GM18520 (cell line): Measurements from ENCODE around the gene RLF.
"Not testable (repeated sequence)": the region's sequence is repeated elsewhere in the genome, so short reads cannot be mapped to it uniquely, and the experiment has no call there.

ENCODE experiments used
- ATAC-seq: cut with Tn5 transposase; IDR thresholded peaks from one replicate; pipeline ENCODE4 v1.9.1; 2021; ENCODE audit not compliant: unreplicated experiment

The RLF gene

GRCh38 chr1:40171036-40171435 lies 9.8 kb downstream of the RLF start:
- no peak for ATAC-seq

- no peak for ATAC-seq
Measured at GRCh38 chr1:40174788-40175187, 13.6 kb downstream of the RLF start.

GRCh38 chr1:40176989-40177388 lies 15.8 kb downstream of the RLF start:
- ATAC-seq, result not testable (repeated sequence)

- ATAC-seq, result no peak
Measured at GRCh38 chr1:40178200-40178599, 17.0 kb downstream of the RLF start.

GRCh38 chr1:40179496-40180089 lies 18.4 kb downstream of the RLF start:
- no peak for ATAC-seq

DNA sequence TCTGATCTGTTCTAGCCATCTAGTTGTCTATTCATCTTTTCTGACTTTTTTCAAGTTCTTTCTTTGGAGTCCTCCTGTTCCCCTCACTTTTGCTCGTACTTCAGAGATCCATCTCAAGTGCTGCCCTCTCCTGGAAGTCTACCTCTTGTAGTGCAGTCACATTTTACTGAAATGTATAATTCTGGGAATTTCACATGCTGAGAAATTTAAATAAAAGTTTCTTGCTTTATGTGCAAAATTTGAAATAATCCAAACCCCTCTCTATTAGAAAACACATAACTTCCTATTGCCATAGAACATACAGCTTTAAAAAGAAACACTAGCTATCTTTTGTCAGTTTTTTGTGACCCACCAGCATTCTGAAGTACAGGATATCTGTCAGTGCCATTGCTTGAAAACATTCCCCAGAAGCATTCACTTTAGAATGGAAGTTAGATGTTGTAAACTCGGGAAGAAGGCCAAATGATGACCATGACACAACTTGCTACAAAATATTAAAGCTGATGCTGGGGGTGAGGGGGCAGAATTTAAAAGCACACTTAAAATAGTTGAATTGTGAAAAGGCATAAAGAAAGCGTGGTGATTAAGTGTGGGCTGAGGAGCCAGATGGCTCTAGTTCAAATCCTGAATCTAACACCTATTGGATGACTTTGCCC lies 22.0 kb downstream of the RLF start:
- ATAC-seq, result no peak

GRCh38 chr1:40184193-40184592 lies 23.0 kb downstream of the RLF start:
- no peak for ATAC-seq

DNA sequence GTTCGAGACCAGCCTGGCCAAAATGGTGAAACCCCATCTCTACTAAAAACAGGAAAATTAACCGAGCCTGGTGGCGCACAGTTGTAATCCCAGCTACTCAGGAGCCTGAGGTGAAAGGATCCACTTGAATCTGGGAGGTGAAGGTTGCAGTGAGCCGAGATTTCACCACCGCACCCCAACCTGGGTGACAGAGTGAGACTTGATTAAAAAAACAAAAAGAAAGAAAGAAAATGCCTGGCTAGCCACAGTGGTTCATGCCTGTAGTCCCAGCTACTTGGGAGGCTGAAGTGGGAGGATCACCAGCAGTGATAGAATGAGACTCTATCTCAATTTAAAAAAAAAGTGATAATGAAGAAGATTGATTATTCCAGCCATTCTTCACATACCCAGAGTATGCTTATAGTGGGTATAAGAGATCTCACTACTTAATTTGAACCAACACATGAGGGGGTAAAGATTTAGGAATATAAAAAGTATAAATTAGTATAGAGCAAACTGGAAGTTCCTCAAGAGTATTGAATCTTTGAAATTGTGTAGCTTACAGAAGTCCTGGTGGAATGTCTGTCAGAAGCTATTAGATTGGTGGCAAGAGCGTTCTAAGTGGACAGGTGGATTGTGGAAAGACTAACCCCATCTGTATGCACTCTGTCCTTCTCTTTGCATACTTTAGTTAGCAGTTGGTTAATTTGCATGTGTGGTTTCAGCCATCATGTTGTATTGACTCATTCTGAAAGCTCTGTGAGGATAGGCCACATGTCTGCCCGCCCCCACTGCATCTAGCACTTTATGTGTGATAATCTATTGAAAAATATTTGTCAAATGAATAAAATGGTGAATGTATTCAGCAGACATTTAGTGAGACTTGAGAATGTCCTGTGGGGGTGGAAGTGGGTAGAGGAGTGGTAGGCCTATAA lies 25.0 kb downstream of the RLF start:
- peak; percentile 95 for ATAC-seq

DNA sequence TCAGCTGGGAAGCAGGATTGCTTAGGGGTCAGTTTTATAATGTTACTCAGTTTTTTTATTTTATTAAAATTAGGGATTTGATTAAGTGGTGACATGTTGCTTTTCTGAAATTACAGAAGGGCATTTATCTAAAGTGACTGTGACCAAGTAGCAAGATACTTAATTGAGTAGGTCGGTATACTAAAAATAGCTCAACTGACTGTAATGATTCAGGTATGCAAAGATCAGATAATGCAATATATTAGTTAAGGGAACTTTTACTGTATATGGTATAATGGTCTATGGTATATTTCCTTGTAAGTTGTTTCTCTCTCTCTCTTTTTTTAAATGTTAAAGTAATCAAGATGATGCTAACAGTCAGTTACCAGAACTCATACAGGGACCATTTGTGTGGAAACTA lies 26.2 kb downstream of the RLF start:
- no peak for ATAC-seq

DNA sequence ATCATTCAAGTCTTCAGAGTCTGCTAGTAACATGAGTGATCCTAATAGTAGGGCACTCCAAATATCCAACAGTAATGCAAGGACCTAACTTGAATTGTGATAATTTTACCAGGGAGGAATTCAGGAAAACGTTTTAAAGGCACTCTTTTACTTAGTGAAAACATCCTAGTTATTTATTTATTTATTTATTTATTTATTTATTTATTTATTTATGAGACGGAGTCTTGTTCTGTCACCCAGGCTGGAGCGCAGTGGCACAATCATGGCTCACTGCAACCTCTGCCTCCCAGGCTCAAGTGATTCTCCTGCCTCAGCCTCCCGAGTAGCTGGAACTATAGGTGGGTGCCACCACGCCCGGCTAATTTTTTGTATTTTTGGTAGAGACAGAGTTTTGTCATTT lies 33.5 kb downstream of the RLF start:
- not testable (repeated sequence) for ATAC-seq

DNA sequence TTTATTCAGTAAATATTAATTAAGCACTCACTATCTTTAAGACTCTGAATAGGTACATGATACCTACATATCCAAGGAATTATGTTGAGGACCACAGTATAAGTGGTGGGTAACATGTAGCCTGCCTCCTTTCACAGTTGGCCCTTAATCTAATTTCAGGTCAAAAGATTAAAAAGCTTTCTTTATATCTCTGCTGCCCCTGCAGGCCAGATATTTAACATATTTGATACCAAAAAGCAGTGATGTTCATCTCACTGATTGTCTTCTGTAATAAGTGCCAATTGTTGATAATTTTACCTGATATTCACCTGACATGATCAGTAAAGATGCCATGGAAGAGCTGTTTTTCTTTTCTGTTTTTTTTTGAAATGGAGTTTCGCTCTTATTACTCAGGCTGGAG lies 36.5 kb downstream of the RLF start:
- ATAC-seq, result no peak

DNA sequence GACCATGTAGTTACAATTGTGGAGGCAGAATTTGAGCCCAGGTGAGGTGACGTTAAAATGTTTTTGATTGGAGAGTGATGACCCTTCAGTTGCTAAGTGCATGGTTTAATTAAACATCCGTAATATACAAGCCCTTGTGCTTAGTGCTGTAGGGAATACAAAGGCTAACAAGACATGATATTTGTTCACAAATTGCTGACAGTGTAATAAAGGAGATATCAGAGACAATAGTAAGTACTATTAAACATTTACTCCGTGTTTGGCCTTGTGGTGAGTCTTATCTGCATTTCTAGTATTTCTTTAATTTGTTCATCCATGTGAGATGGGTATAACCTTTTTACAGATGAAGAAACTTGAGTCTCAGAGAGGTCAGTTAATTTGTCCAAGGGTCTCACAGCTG lies 37.9 kb downstream of the RLF start:
- no peak for ATAC-seq

DNA sequence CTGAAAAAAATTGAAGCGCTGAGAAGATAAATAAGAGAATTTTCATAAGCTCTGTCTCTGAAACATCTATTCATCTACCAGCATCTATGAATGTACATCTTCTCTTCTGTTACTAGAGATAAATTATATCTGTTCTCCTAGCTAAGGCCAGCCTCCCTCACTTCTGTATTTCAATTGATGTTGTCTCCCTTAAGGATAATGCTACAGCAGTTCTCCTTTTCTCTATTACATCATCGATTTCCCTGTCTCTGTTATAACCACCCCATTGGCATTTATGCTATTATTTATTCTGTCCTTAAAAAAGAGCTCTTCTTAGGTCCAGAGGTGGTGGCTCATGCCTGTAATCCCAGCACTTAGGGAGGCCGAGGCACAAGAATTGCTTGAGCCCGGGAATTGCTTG lies 43.7 kb downstream of the RLF start:
- ATAC-seq, result no peak

- no peak for ATAC-seq
Measured at GRCh38 chr1:40210511-40211204, 49.5 kb downstream of the RLF start.

- ATAC-seq, result no peak
Measured at GRCh38 chr1:40218333-40218732, 57.1 kb downstream of the RLF start.

GRCh38 chr1:40221471-40221905 lies 60.3 kb downstream of the RLF start:
- not testable (repeated sequence) for ATAC-seq

GRCh38 chr1:40221977-40222772 lies 61.0 kb downstream of the RLF start:
- ATAC-seq, result no peak

GRCh38 chr1:40224040-40224439 lies 62.9 kb downstream of the RLF start:
- ATAC-seq, result no peak

DNA sequence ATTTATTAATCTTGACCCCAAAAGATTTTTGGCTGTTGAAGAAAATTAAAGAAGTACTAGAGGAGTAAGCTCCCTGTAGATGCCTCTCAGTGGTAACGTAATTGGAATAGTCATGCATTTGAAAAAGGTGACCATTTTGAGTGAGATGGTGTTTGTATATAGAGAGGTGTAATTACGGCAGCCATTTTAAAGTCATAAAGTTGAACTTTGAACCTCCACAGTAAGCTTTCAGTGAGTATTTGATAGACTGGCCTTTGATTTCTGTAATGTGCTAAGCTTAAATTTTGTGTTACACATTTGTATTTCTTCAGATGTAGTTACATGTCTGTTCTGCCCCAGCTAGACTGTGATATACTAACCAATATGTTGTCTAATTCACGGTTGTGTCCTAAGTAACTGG lies 65.0 kb downstream of the RLF start:
- ATAC-seq, result no peak

DNA sequence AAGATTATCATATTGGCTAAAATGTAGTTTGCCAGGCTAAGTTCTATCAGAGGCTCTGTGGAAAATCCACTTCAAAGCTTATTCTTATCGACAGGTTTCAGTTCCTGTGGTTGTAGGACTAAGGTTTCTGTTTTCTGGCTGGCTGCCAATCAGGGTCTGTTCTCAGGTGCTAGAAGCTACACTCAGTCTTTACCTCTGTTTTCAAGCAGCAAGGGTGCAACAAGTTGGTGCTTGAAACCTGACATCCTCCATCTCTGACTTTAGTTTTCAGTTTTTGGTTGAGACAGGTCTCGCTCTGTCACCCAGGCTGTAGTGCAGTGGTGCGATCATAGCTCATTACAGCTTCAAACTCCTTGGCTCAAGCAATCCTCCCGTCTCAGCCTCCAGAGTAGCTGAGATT lies 71.3 kb downstream of the RLF start:
- peak; percentile 78 for ATAC-seq

DNA sequence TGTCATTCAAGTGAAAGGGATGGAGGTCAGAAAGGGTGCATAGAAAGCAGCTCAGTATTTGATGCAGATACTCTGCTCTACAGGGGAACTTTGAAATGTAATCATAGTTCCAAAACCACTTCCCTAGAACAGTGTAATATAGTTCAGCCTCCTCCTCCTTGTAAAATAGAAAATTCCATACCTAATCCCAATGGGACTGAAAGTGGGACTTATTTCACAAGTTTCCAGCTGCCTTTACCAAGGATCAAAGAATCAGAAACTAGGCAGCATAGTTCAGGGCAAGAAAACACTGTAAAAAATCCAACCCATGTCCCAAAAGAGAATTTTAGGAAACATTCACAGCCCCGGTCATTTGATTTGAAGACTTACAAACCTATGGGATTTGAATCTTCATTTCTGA lies 78.4 kb downstream of the RLF start:
- ATAC-seq, result no peak
